ENCODE data around the gene PRR3. TPM values are rescaled to one million over a fixed set of nuclear protein-coding genes. Genes with fewer than 3 reads are reported as not detected.

Gene PRR3
- total RNA-seq, 1 experiment from 2014 or later = 16.5 TPM

- no peaks in the 10 kb centered on the region for H3K36me3 ChIP-seq (ENCODE audit: control insufficient read depth, insufficient read depth, low read length)
- H3K9me3 ChIP-seq (ENCODE audit: control insufficient read depth, insufficient read depth, low read depth, low read length) = no peaks in the 10 kb centered on the region
- ATAC-seq (no peak), DNase-seq (ENCODE audit: low read depth, low spot score) (no peak)
- H3K27me3 ChIP-seq (ENCODE audit: control insufficient read depth, insufficient read depth, low read length) = no peaks in the 10 kb centered on the region
- POLR2A ChIA-PET = no interaction called here
- no TSS peak for BruUV-seq (replicated peaks)
- CTCF ChIA-PET = no interaction called here
- TF ChIP-seq SIN3A (IDR thresholded peaks at IDR 0.05; ENCODE audit: borderline replicate concordance, insufficient read depth, low read depth, low read length) (no peak), POLR2AphosphoS5 (IDR thresholded peaks at IDR 0.05; ENCODE audit: low read depth, low read length) (no peak), CTCF (IDR thresholded peaks at IDR 0.05) (no peak), TCF7L2 (IDR thresholded peaks at IDR 0.05; ENCODE audit: low read depth, low read length) (no peak), REST (IDR thresholded peaks at IDR 0.05; ENCODE audit: insufficient read depth in 1 of 2, low read depth in 2 of 2, low read length in 1 of 2) (no peak)
- peak overlapping the region in 1 of 2 experiments; percentile 16; a peak in 1 of 4 replicates for H3K4me3 ChIP-seq (ENCODE audit: low read depth in 2 of 2, low read length in 2 of 2)
- no peak overlapping the region for H3K27ac ChIP-seq (ENCODE audit: low read length)
- no peaks in the 10 kb centered on the region for H3K4me1 ChIP-seq (ENCODE audit: control insufficient read depth, insufficient read depth, low read length)
- intact Hi-C loops (cut with micrococcal nuclease; ENCODE audit: unreplicated experiment) = no loop called here
- in situ Hi-C loops (cut with HindIII; ENCODE audit: low pct_unique_long_range_greater_than_20kb, low sequenced_read_pairs) = no loop called here
These were observed 23.4 kb upstream of the PRR3 start for GRCh38 chr6:30533460-30534294.

- Histone ChIP-seq H3K27me3 (ENCODE audit: control insufficient read depth, insufficient read depth, low read length) (no peaks in the 10 kb centered on the region), H3K36me3 (ENCODE audit: control insufficient read depth, insufficient read depth, low read length) (no peaks in the 10 kb centered on the region), H3K4me3 (ENCODE audit: low read depth in 2 of 2, low read length in 2 of 2) (no peak overlapping the region), H3K4me1 (ENCODE audit: control insufficient read depth, insufficient read depth, low read length) (no peaks in the 10 kb centered on the region; the same call in 1 of the 2 replicates), H3K27ac (ENCODE audit: low read length) (no peak overlapping the region), H3K9me3 (ENCODE audit: control insufficient read depth, insufficient read depth, low read depth, low read length) (no peaks in the 10 kb centered on the region)
- no peak for ATAC-seq
- BruUV-seq (replicated peaks) = no TSS peak
- ChIA-PET POLR2A (no interaction called here), CTCF (no interaction called here)
- in situ Hi-C loops (cut with HindIII; ENCODE audit: low pct_unique_long_range_greater_than_20kb, low sequenced_read_pairs) = no loop called here
- intact Hi-C loops (cut with micrococcal nuclease; ENCODE audit: unreplicated experiment) = no loop called here
- TF ChIP-seq POLR2AphosphoS5 (IDR thresholded peaks at IDR 0.05; ENCODE audit: low read depth, low read length) = no peak
- no peak for TF ChIP-seq REST (IDR thresholded peaks at IDR 0.05; ENCODE audit: insufficient read depth in 1 of 2, low read depth in 2 of 2, low read length in 1 of 2)
- no peak for TF ChIP-seq CTCF (IDR thresholded peaks at IDR 0.05)
- TF ChIP-seq SIN3A (IDR thresholded peaks at IDR 0.05; ENCODE audit: borderline replicate concordance, insufficient read depth, low read depth, low read length) = no peak
- no peak for TF ChIP-seq TCF7L2 (IDR thresholded peaks at IDR 0.05; ENCODE audit: low read depth, low read length)
- DNase-seq (ENCODE audit: low read depth, low spot score) = no peak
These were observed 19.2 kb upstream of the PRR3 start for GRCh38 chr6:30537931-30538330.

Measured in Panc1 (cell line).